ENCODE data around the gene CNTN6. TPM values are rescaled to one million over a fixed set of nuclear protein-coding genes. Genes with fewer than 3 reads are reported as not detected.

Gene CNTN6
- total RNA-seq, 1 experiment from 2014 or later: not detected

GRCh38 chr3:1394188-1394587 is 301.4 kb downstream of the CNTN6 start:
- intact Hi-C loops (cut with micrococcal nuclease): no loop called here
- H3K79me2 ChIP-seq (ENCODE audit: insufficient read depth, low read length): no peaks in the 10 kb centered on the region

More at GRCh38 chr3:1394188-1394587, 301.4 kb downstream of the CNTN6 start:
- no peak for ATAC-seq
- H3K27me3 ChIP-seq (ENCODE audit: insufficient read depth, low read length): no peaks in the 10 kb centered on the region
- no peaks in the 10 kb centered on the region for H3K9me2 ChIP-seq (ENCODE audit: insufficient read depth)
- no TSS peak for BruUV-seq (replicated peaks)
- no peak overlapping the region for H3K9ac ChIP-seq (ENCODE audit: low read length)
- CTCF ChIA-PET: no interaction called here
- no peaks in the 10 kb centered on the region for H3K4me1 ChIP-seq (ENCODE audit: control insufficient read depth in 1 of 2, insufficient read depth in 2 of 2, low read length in 2 of 2)
- H3K9me3 ChIP-seq (ENCODE audit: control insufficient read depth in 1 of 2, insufficient read depth in 1 of 2, low read depth in 1 of 2, low read length in 2 of 2): peaks cover 8 to 14% of the 10 kb centered on the region in 2 experiments; a peak in 2 of 4 replicates
- RAD21 ChIA-PET (ENCODE audit: low non-redundant PET in 1 of 2, low total read pairs in 2 of 2, uncharacterized antibody in 2 of 2, unreplicated experiment in 2 of 2): no interaction called here
- H3K36me3 ChIP-seq (ENCODE audit: control insufficient read depth in 1 of 2, insufficient read depth in 2 of 2, low read length in 2 of 2): no peaks in the 10 kb centered on the region
- H3K4me2 ChIP-seq (ENCODE audit: low read length): no peak overlapping the region
- no peak overlapping the region for H3K4me3 ChIP-seq (replicated peaks in 1 of 2; ENCODE audit: low read depth in 1 of 2, low read length in 2 of 2)
- H3K27ac ChIP-seq (ENCODE audit: low read depth, low read length): no peak overlapping the region
- TF ChIP-seq CBX3 (IDR thresholded peaks at IDR 0.05; ENCODE audit: low read depth): no peak
- no peak for TF ChIP-seq POLR2A (IDR thresholded peaks at IDR 0.05; ENCODE audit: borderline replicate concordance, extremely low read depth, insufficient read depth, insufficient read length)
- no peak for TF ChIP-seq CTCF (IDR thresholded peaks at IDR 0.05 in 2 of 3, conservative IDR thresholded peaks at IDR 0.05 in 1 of 3; ENCODE audit: borderline replicate concordance in 1 of 3, insufficient read depth in 1 of 3, low read depth in 2 of 3, low read length in 2 of 3)
- TF ChIP-seq EZH2 (IDR thresholded peaks at IDR 0.05): no peak
- no peak for TF ChIP-seq TCF7L2 (IDR thresholded peaks at IDR 0.05; ENCODE audit: borderline replicate concordance, extremely low read depth, insufficient read depth, insufficient read length)
- TF ChIP-seq, protein P1, sequence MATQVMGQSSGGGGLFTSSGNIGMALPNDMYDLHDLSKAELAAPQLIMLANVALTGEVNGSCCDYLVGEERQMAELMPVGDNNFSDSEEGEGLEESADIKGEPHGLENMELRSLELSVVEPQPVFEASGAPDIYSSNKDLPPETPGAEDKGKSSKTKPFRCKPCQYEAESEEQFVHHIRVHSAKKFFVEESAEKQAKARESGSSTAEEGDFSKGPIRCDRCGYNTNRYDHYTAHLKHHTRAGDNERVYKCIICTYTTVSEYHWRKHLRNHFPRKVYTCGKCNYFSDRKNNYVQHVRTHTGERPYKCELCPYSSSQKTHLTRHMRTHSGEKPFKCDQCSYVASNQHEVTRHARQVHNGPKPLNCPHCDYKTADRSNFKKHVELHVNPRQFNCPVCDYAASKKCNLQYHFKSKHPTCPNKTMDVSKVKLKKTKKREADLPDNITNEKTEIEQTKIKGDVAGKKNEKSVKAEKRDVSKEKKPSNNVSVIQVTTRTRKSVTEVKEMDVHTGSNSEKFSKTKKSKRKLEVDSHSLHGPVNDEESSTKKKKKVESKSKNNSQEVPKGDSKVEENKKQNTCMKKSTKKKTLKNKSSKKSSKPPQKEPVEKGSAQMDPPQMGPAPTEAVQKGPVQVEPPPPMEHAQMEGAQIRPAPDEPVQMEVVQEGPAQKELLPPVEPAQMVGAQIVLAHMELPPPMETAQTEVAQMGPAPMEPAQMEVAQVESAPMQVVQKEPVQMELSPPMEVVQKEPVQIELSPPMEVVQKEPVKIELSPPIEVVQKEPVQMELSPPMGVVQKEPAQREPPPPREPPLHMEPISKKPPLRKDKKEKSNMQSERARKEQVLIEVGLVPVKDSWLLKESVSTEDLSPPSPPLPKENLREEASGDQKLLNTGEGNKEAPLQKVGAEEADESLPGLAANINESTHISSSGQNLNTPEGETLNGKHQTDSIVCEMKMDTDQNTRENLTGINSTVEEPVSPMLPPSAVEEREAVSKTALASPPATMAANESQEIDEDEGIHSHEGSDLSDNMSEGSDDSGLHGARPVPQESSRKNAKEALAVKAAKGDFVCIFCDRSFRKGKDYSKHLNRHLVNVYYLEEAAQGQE (IDR thresholded peaks at IDR 0.05; ENCODE audit: low read depth): no peak
- TF ChIP-seq ZFX (IDR thresholded peaks at IDR 0.05): no peak
- no peak for TF ChIP-seq CEBPB (IDR thresholded peaks at IDR 0.05; ENCODE audit: low read depth)
- no peak for TF ChIP-seq ZNF274 (IDR thresholded peaks at IDR 0.05; ENCODE audit: low read depth, low read length)
- TF ChIP-seq SRF (IDR thresholded peaks at IDR 0.05; ENCODE audit: low read depth): no peak
- TF ChIP-seq ATF3 (IDR thresholded peaks at IDR 0.05): no peak
- no peak for TF ChIP-seq EGR1 (IDR thresholded peaks at IDR 0.05; ENCODE audit: low read depth)
- no peak for DNase-seq (ENCODE audit: low read depth, low spot score)
- H2AFZ ChIP-seq (ENCODE audit: low read depth, low read length, poor library complexity, severe bottlenecking): no peak overlapping the region
- POLR2A ChIA-PET: no interaction called here
- no peaks in the 10 kb centered on the region for H4K20me1 ChIP-seq (ENCODE audit: insufficient read depth)

All from HCT116 (cell line).